Measurements from ENCODE around the gene FAM131B.

GRCh38 chr7:143382126-143382790, 19.7 kb upstream of the FAM131B start:
- TF ChIP-seq CTCF (conservative IDR thresholded peaks at IDR 0.05; ENCODE audit: low read depth, low read length) (no peak), EZH2 (IDR thresholded peaks at IDR 0.05; ENCODE audit: low read length, unreplicated experiment) (no peak)

Data from PC-3 (cell line).